HCT116 (cell line): ENCODE data around the gene PTPN4. TPM values are rescaled to one million over a fixed set of nuclear protein-coding genes. Genes with fewer than 3 reads are reported as not detected.

Experiments
- ATAC-seq: fragments of 200-7000 bp; cut with Tn5 transposase; 2 replicates; pipeline ENCODE4 v1.9.1; 2020; ENCODE audit warnings: mild to moderate bottlenecking, moderate library complexity
- BruUV-seq: library from RNA; stranded (reverse); fragments of 400-500 nt; replicated peaks from 2 replicates; lab custom pipeline; 2021; lab: Mats Ljungman, UMichigan
- CTCF ChIA-PET: fragments of 300-600 bp; sonication (Branson Sonifier 250); formaldehyde crosslinking; loops from one replicate; lab custom pipeline; 2021; ENCODE audit warnings: antibody characterized with exemption; lab: Charles Lee
- POLR2A ChIA-PET: fragments of 300-600, 350-600 bp; sonication (Branson Sonifier 250); formaldehyde crosslinking; loops from one replicate; lab custom pipeline; 2021; ENCODE audit warnings: antibody characterized with exemption; lab: Charles Lee
- RAD21 ChIA-PET, 2 experiments: fragments of 300-600 bp; sonication (Branson Sonifier 250); formaldehyde crosslinking; loops; one replicate each; lab custom pipeline; 2023; ENCODE audit warnings: low total read pairs in 2 of 2; ENCODE audit not compliant: uncharacterized antibody in 2 of 2, unreplicated experiment in 2 of 2, low non-redundant PET in 1 of 2; lab: Charles Lee
- DNase-seq: peaks from one replicate; pipeline ENCODE4 v3.0.0-alpha.2; 2010; ENCODE audit warnings: low read depth, low spot score
- H2AFZ ChIP-seq: fragments of 200-600 bp; shearing (Covaris generic), sonication (generic); 2 replicates; pipeline ENCODE4 v1.6.1; 2017; ENCODE audit warnings: low read depth, mixed run types, mixed read lengths, antibody characterized with exemption, low read length; ENCODE audit not compliant: poor library complexity, severe bottlenecking
- H3K27ac ChIP-seq: 2 replicates; pipeline ENCODE4 v1.5.1; 2012; ENCODE audit warnings: low read depth, low read length
- H3K27me3 ChIP-seq: fragments of 200-600 bp; sonication (generic); 2 replicates; pipeline ENCODE4 v1.6.1; 2016; ENCODE audit warnings: mixed run types, low read length, mixed read lengths; ENCODE audit not compliant: insufficient read depth
- H3K36me3 ChIP-seq, 2 experiments: fragments of 200-500 bp in 1 of 2; fragments of 200-600 bp in 1 of 2; sonication (Bioruptor generic) in 1 of 2; sonication (generic) in 1 of 2; 2 replicates each; pipeline versions ENCODE4 v1.5.1 to v1.6.1; 2014 to 2016; ENCODE audit warnings: low read length in 2 of 2, inconsistent platforms in 1 of 2, mixed read lengths in 1 of 2, mixed run types in 1 of 2; ENCODE audit not compliant: insufficient read depth in 2 of 2, control insufficient read depth in 1 of 2
- H3K4me1 ChIP-seq, 2 experiments: fragments of 200-600 bp in 1 of 2; sonication (generic) in 1 of 2; 2 replicates each; pipeline versions ENCODE4 v1.5.1 to v1.6.1; 2012 to 2017; ENCODE audit warnings: low read length in 2 of 2, inconsistent platforms in 1 of 2, mild to moderate bottlenecking in 1 of 2, mixed read lengths in 1 of 2, mixed run types in 1 of 2, moderate library complexity in 1 of 2; ENCODE audit not compliant: insufficient read depth in 2 of 2, control insufficient read depth in 1 of 2
- H3K4me2 ChIP-seq: fragments of 200-600 bp; sonication (generic); 2 replicates; pipeline ENCODE4 v1.6.1; 2017; ENCODE audit warnings: mixed run types, low read length, mixed read lengths
- H3K4me3 ChIP-seq, 2 experiments: fragments of 200-600 bp in 1 of 2; sonication (generic) in 1 of 2; replicated peaks in 1 of 2; 2 replicates each; pipeline ENCODE4 v1.5.1; 2011 to 2016; ENCODE audit warnings: low read length in 2 of 2, control low read depth in 1 of 2, low read depth in 1 of 2, mild to moderate bottlenecking in 1 of 2, mixed read lengths in 1 of 2, mixed run types in 1 of 2
- H3K79me2 ChIP-seq: fragments of 200-600 bp; sonication (generic); 2 replicates; pipeline ENCODE4 v1.6.1; 2017; ENCODE audit warnings: mild to moderate bottlenecking, mixed run types, low read length, moderate library complexity, mixed read lengths; ENCODE audit not compliant: insufficient read depth
- H3K9ac ChIP-seq: fragments of 200-600 bp; sonication (generic); 2 replicates; pipeline ENCODE4 v1.6.1; 2016; ENCODE audit warnings: low read length, mixed read lengths
- H3K9me2 ChIP-seq: fragments of 200-600 bp; sonication (generic), shearing (Covaris generic); 2 replicates; pipeline ENCODE4 v1.6.1; 2017; ENCODE audit warnings: mixed run types, mild to moderate bottlenecking, moderate library complexity; ENCODE audit not compliant: insufficient read depth
- H3K9me3 ChIP-seq, 2 experiments: fragments of 200-500 bp in 1 of 2; fragments of 200-600 bp in 1 of 2; sonication (Bioruptor generic) in 1 of 2; sonication (generic) in 1 of 2; 2 replicates each; pipeline ENCODE4 v1.6.1; 2014 to 2017; ENCODE audit warnings: low read length in 2 of 2, mixed read lengths in 2 of 2, inconsistent platforms in 1 of 2, low read depth in 1 of 2, mild to moderate bottlenecking in 1 of 2, mixed run types in 1 of 2, moderate library complexity in 1 of 2; ENCODE audit not compliant: control insufficient read depth in 1 of 2, insufficient read depth in 1 of 2
- H4K20me1 ChIP-seq: fragments of 200-600 bp; sonication (generic), shearing (Covaris generic); 2 replicates; pipeline ENCODE4 v1.6.1; 2017; ENCODE audit warnings: mixed run types, mild to moderate bottlenecking, moderate library complexity; ENCODE audit not compliant: insufficient read depth
- EGR1 ChIP-seq: IDR thresholded peaks from 2 replicates; pipeline ENCODE4 v1.6.1; 2012; ENCODE audit warnings: low read depth
- EZH2phosphoT487 ChIP-seq: fragments of 200-600 bp; IDR thresholded peaks from 2 replicates; pipeline ENCODE4 v1.6.1; 2018; ENCODE audit warnings: antibody characterized with exemption, borderline replicate concordance
- FOSL1 ChIP-seq: IDR thresholded peaks from 2 replicates; pipeline ENCODE4 v1.6.1; 2012; ENCODE audit warnings: low read depth
- JUND ChIP-seq: IDR thresholded peaks from 2 replicates; pipeline ENCODE4 v1.6.1; 2012
- POLR2A ChIP-seq: IDR thresholded peaks from 2 replicates; pipeline ENCODE4 v1.7.0; 2011; ENCODE audit warnings: borderline replicate concordance; ENCODE audit not compliant: insufficient read depth, insufficient read length; ENCODE audit errors: extremely low read depth
- RAD21 ChIP-seq: IDR thresholded peaks from 2 replicates; pipeline ENCODE4 v1.6.1; 2012; ENCODE audit warnings: low read depth, mild to moderate bottlenecking
- YY1 ChIP-seq: IDR thresholded peaks from 2 replicates; pipeline ENCODE4 v1.6.1; 2011; ENCODE audit warnings: low read length, low read depth, moderate library complexity, mild to moderate bottlenecking; ENCODE audit not compliant: insufficient replicate concordance; ENCODE audit errors: extremely low read depth
- ZBTB33 ChIP-seq: IDR thresholded peaks from 2 replicates; pipeline ENCODE4 v1.6.1; 2011; ENCODE audit warnings: mild to moderate bottlenecking, low read length, moderate library complexity; ENCODE audit not compliant: insufficient replicate concordance; ENCODE audit errors: extremely low read depth
- ZFX ChIP-seq: fragments of 450-650 bp; IDR thresholded peaks from 2 replicates; pipeline ENCODE4 v1.6.1; 2017
- intact Hi-C: fragments of 100-400 bp; cut with micrococcal nuclease; formaldehyde crosslinking; loops from 2 replicates; pipeline ENCODE4 v1.10.0; 2022
- total RNA-seq: library from RNA; stranded (reverse); gene quantifications from one replicate; pipeline ENCODE4 v1.2.1, GENCODE V29; 2021; ENCODE audit not compliant: unreplicated experiment
- TF ChIP-seq, protein P1 (sequence below): IDR thresholded peaks from 2 replicates; pipeline ENCODE4 v1.6.1; 2012

PTPN4 gene
- total RNA-seq, 1 experiment from 2014 or later: 38.4 TPM

GRCh38 chr2:119749477-119750012 is 10.2 kb upstream of the PTPN4 start:
- DNase-seq (no peak), ATAC-seq (no peak)
- H3K36me3 ChIP-seq: no peaks in the 10 kb centered on the region
- BruUV-seq: no TSS peak
- H4K20me1 ChIP-seq: no peaks in the 10 kb centered on the region
- no peak overlapping the region for H3K4me3 ChIP-seq
- ChIA-PET RAD21 (no interaction called here), CTCF (no interaction called here), POLR2A (no interaction called here)
- H3K9ac ChIP-seq: no peak overlapping the region
- no peaks in the 10 kb centered on the region for H3K79me2 ChIP-seq
- no peaks in the 10 kb centered on the region for H3K9me3 ChIP-seq
- no peak overlapping the region for H3K27ac ChIP-seq
- no peaks in the 10 kb centered on the region for H3K27me3 ChIP-seq
- intact Hi-C loops: loop anchor here (5.0 kb wide), 1 partner anchor 428 kb away; no protein-coding TSS in a partner anchor
- peak overlapping the region; percentile 44 for H3K4me2 ChIP-seq
- H2AFZ ChIP-seq: peak overlapping the region; percentile 20
- TF ChIP-seq FOSL1 (peak; percentile 47), JUND (peak; percentile 52), YY1 (no peak), POLR2A (no peak), EGR1 (no peak), EZH2phosphoT487 (no peak), RAD21 (no peak), ZBTB33 (no peak), ZFX (no peak)
- TF ChIP-seq, protein P1, sequence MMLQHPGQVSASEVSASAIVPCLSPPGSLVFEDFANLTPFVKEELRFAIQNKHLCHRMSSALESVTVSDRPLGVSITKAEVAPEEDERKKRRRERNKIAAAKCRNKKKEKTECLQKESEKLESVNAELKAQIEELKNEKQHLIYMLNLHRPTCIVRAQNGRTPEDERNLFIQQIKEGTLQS: no peak
- H3K4me1 ChIP-seq: peaks cover 7 to 33% of the 10 kb centered on the region in 2 experiments
- H3K9me2 ChIP-seq: no peaks in the 10 kb centered on the region
